Measurements from ENCODE around the gene ATG7.

ATG7 gene

DNA sequence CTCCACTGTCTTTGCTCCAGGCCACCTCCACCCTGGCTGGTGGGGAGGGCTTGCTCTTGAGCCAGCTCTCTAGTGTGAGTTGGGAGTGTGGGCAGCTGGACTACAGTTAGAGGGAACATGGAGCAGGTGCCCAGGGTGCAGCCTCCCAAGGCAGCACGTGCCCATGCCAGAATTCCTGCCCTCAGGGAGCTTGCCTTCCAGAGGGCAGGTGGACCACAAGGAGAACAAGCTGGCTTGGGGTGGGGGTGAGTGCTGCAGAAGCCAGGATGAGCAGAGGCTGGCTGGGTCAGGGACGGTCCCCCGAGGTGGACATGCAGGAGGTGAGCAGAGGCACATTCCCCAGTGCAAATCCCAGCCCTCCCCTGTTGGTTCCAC is 282.0 kb downstream of the ATG7 start:
- no peak overlapping the region for H3K4me3 ChIP-seq
- H3K27ac ChIP-seq, result peak overlapping the region in 7 of 21 experiments; percentile 36 to 75 (median 56)

GRCh38 chr3:11554666-11555065 is 282.5 kb downstream of the ATG7 start:
- Histone ChIP-seq H3K27ac (peak overlapping the region in 6 of 21 experiments; percentile 5 to 70 (median 50)), H3K4me3 (no peak overlapping the region)

GRCh38 chr3:11555211-11555782 is 283.1 kb downstream of the ATG7 start:
- peak overlapping the region in 8 of 21 experiments; percentile 5 to 70 (median 44) for H3K27ac ChIP-seq

GRCh38 chr3:11555881-11556633 is 283.9 kb downstream of the ATG7 start:
- Histone ChIP-seq H3K4me3 (no peak overlapping the region), H3K27ac (peak overlapping the region in 8 of 21 experiments; percentile 12 to 74 (median 50))

More at GRCh38 chr3:11555211-11555782, 283.1 kb downstream of the ATG7 start:
- no peak overlapping the region for H3K4me3 ChIP-seq

GRCh38 chr3:11556851-11557644 is 284.9 kb downstream of the ATG7 start:
- Histone ChIP-seq H3K4me3 (no peak overlapping the region), H3K27ac (peak overlapping the region in 14 of 21 experiments; percentile 13 to 74 (median 52))

DNA sequence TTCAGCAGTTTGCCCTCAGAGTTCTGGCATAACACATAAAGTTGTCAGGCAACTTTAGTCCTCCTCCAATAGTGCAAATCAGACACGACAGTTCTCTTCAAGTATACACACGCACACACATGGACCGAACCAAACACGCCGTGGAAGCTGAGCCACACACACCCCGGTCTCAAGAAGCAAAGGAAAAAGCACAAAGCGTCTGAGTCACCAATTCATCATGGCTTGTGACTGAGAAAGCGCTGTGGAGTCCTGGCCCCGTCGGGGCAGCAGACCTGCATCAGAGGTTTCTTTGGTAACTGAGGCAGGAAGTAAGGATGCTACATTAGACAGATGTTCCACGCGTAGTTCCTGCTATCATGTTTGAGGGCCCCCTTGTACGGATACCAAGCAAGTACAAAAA is 285.8 kb downstream of the ATG7 start:
- H3K4me3 ChIP-seq, result no peak overlapping the region
- H3K27ac ChIP-seq, result peak overlapping the region in 16 of 21 experiments; percentile 2 to 67 (median 44)

DNA sequence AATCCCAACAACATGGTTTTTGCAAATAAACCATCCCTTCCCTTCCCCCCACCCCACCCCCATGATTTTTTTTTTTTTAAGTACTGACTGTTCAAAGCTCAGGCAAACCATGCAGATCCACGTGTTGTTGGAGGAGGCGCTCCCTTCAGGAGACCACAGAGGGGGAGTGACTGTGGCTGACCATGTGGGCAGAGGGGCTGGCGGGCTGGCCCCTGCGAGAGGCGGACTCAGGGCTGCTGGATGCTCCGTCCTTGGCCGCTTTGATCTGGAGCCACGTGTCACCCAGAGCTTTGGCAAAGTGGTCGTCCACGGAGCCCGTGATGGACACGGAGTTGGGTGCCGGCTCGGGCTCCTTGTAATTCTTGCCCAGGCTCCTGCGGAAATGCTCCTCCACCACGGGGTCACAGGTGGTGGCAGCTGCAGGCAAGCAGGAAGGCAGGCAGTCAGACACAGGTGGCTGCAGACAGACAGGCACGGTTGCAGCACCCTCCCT is 286.3 kb downstream of the ATG7 start:
- Histone ChIP-seq H3K27ac (peak overlapping the region in 15 of 21 experiments; percentile 1 to 63 (median 41)), H3K4me3 (no peak overlapping the region)

DNA sequence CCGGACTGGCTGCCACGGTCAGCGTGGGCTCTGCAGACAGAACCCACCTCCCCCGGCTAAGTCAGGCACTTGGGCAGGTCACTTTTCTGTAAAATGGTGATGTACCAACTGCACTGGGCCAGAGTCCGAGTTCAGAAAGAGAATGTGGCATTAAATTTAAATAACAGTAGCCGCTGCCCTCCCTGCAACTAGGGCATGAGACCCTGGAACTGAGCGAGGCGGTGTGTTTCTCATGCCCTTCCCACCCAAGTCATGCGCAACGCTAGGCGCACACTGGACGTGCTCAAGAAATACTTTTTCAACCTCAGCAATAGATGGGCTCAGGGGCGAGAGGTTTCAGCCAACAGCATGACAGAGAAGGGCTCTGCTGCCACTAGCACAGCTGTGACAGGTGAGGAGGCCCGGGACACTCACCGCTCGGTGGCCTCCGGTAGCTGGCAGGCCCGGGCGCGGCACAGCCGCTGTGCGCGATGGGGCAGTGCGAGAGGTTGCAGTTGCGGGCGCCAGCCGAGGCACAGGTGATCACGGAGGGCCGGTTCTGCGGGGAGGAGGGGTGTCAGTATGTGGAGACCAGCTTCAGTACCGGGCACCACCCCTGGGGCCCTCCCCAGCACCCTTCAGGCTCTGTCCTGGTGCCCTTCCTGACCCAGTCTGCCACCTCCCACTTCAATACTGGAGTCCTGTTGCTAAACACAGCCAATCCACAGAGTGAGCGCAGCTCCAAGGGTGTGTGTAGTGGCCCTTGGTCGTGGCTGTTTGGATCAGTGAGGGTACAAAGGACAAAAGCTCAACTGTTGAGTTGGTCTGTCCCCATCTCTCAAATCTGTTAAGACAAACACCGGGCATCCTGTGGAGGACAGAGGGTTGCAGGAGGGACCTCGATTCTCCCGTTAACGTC is 287.0 kb downstream of the ATG7 start:
- no peak overlapping the region for H3K4me3 ChIP-seq
- peak overlapping the region in 15 of 21 experiments; percentile 1 to 69 (median 43) for H3K27ac ChIP-seq

GRCh38 chr3:11559816-11560633 is 287.8 kb downstream of the ATG7 start:
- H3K4me3 ChIP-seq, result no peak overlapping the region
- H3K27ac ChIP-seq, result peak overlapping the region in 14 of 21 experiments; percentile 5 to 69 (median 24)

GRCh38 chr3:11560746-11561145 is 288.5 kb downstream of the ATG7 start:
- Histone ChIP-seq H3K4me3 (no peak overlapping the region), H3K27ac (peak overlapping the region in 17 of 21 experiments; percentile 3 to 69 (median 35))

GRCh38 chr3:11562277-11562881 is 290.2 kb downstream of the ATG7 start:
- Histone ChIP-seq H3K27ac (peak overlapping the region in 16 of 21 experiments; percentile 6 to 69 (median 46)), H3K4me3 (no peak overlapping the region)

GRCh38 chr3:11563159-11563864 is 291.1 kb downstream of the ATG7 start:
- peak overlapping the region in 7 of 21 experiments; percentile 11 to 57 (median 52) for H3K27ac ChIP-seq

DNA sequence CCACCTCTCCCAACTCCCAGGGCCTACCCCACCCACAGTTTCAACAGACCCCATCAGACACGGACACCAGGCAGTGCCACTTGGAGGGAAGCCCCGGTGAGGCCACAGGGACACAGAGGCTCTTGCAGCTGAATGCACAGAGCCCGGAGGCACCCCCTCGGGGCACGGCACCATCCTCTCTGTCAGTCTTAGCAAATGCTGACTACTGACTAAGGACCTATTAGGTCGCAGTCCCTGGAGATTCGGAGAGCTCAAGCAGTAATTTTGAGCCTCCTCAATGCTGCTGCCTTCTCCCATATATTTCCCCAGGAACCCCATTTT is 291.6 kb downstream of the ATG7 start:
- Histone ChIP-seq H3K4me3 (no peak overlapping the region), H3K27ac (peak overlapping the region in 4 of 21 experiments; percentile 23 to 52 (median 34))

More at GRCh38 chr3:11563159-11563864, 291.1 kb downstream of the ATG7 start:
- no peak overlapping the region for H3K4me3 ChIP-seq

GRCh38 chr3:11564577-11565001 is 292.4 kb downstream of the ATG7 start:
- Histone ChIP-seq H3K4me3 (no peak overlapping the region), H3K27ac (peak overlapping the region in 7 of 21 experiments; percentile 4 to 57 (median 29))

GRCh38 chr3:11565072-11565471 is 292.9 kb downstream of the ATG7 start:
- H3K27ac ChIP-seq, result peak overlapping the region in 4 of 21 experiments; percentile 15 to 93 (median 43)
- H3K4me3 ChIP-seq, result no peak overlapping the region

DNA sequence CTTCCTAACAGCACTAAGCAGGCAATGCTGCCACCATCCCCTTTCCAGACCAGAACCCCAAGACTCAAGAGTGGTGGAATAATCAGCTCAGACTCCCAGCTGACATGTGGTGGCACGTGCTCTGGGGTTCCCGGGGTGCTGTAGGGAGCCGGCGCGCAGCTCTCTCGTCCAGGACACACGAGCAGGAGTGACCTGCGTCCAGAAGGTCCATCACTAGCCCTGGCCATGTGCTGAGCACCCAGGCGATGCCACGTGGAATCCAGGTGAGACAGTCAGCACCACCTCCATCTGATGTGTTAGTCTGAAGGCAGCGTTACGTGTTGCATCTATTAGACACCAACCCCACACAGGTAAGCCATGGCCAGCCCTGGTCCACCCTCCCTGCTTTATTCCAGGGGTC is 293.3 kb downstream of the ATG7 start:
- no peak overlapping the region for H3K4me3 ChIP-seq
- H3K27ac ChIP-seq, result peak overlapping the region in 3 of 21 experiments; percentile 15 to 93 (median 57)

DNA sequence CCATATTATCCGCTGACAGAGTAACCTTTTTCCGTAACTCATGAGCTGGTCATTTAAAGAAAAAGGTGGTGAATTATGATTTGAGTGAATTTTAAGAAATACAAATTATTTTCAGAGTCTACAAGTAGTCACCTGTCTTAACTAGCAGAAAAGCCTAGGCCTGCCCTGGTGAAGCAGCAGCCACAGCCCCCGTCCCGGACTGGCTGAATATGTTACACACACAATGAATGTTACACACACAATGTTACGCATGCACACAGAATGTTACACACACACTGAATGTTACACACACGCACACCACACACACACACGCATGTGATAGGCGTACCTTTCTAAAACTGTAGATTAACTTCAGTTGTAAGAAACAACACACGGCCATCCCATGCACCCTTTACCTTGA is 293.7 kb downstream of the ATG7 start:
- Histone ChIP-seq H3K27ac (peak overlapping the region in 2 of 21 experiments; percentile 57 to 93), H3K4me3 (no peak overlapping the region)
